ENCODE measurements around the gene UBE2D3.

DNA sequence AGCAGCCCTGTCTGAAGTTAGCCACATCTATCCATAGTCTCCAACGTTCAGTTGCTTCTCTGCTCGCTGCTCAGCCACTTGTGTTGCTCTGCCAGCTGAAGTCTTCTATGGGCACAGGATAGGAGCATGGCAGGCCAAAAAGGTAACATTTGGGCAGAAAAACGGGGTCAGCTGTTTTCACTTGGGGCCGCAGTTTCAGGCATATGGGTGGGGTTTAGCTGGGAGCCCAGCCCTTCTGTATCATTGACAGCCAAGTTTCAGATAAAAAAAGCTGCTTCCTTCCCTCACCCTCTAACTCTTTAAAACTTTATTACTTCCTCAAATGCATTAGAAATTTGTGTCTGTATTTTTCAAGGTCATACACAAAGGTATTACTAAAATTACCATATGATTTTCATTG lies 48.1 kb downstream of the UBE2D3 start:
- TF ChIP-seq, protein P1, sequence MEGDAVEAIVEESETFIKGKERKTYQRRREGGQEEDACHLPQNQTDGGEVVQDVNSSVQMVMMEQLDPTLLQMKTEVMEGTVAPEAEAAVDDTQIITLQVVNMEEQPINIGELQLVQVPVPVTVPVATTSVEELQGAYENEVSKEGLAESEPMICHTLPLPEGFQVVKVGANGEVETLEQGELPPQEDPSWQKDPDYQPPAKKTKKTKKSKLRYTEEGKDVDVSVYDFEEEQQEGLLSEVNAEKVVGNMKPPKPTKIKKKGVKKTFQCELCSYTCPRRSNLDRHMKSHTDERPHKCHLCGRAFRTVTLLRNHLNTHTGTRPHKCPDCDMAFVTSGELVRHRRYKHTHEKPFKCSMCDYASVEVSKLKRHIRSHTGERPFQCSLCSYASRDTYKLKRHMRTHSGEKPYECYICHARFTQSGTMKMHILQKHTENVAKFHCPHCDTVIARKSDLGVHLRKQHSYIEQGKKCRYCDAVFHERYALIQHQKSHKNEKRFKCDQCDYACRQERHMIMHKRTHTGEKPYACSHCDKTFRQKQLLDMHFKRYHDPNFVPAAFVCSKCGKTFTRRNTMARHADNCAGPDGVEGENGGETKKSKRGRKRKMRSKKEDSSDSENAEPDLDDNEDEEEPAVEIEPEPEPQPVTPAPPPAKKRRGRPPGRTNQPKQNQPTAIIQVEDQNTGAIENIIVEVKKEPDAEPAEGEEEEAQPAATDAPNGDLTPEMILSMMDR (IDR thresholded peaks at IDR 0.05; ENCODE audit: insufficient read depth, low read depth, low read length) = no peak
- no peak for TF ChIP-seq EZH2 (IDR thresholded peaks at IDR 0.05; ENCODE audit: insufficient read depth, low read length)
